NOMO-1 treated with dmso at 0.1 percent for 144 hours (cell line): ENCODE results near the gene CHRNA4.

Experiments used
- DNase-seq: peaks from one replicate; lab custom pipeline; 2025; ENCODE audit not compliant: unreplicated experiment; lab: John Stamatoyannopoulos, UW

CHRNA4 gene

DNA sequence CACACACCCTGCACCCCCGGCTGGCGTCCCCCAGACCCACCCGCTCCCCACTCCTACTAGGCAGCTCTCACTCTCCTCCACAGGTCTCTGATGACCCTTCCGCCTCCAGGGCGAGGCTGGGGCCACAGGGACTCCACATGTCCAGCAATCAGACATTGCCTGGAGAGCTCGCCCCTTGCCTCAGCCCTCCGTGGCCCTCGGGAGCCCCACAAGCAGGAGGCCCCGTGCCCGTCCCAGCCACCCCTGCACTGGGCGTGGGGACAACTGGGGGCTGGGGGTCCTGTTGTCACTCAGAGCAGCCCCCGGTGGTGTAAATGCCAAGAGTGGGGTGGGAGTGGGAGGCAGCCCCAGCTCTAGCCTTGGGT is 66.6 kb downstream of the CHRNA4 start:
- DNase-seq = no peak

DNA sequence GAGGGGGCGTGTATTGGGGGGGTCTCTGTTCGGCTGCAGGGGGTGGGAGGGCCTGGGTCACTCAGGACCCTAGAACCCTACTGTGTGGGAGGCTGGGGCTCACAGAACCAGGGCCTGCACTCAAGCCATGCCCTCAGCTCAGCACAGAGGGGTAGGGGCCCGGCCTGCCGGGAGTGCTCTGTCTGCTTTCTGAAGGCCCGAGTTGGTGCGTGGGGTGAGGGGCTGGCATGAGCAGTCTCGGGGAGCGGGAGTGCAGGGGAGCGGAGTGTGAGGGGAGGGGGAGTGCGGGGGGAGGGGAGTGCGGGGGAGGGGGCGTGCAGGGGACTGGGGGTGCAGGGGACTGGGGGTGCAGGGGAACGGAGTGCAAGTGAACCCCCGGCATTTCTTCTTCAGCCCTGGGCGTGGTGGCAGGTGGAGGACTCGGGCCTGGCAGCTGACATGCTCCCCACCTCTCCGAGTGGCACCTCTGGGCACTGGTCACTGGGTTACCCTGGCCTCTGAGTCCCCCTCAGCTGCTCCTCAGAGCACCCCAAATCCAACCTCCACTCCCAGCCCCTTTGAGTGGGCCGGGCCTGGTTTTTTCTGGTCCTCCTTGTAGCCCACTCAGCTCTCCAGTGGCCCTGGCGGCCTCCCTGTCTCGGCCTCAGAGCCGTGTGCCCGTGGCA is 67.1 kb downstream of the CHRNA4 start:
- no peak for DNase-seq

DNA sequence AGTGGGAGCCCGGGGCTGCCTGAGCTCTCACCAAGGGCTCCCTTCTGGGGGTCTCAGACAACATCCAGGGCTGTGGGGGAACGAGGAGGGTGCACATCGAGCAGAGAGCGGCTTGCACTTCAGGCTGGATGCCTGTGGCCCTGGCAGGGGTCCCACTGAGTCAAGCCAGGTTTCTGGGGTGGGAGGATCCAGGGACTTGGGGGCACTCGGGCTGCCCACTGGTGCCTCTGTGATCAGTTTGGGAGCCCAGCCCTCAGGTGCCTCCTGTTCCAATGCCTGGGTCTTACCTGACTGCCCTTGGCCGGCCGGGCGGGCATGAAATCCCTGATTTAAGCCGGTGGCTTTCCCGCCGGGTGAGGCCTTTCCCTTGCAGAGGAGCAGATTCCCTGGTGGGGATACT is 67.7 kb downstream of the CHRNA4 start:
- no peak for DNase-seq
